Glutamatergic neuron (in vitro differentiated cells): ENCODE measurements around the gene FKRP. TPM values are rescaled to one million over a fixed set of nuclear protein-coding genes. Genes with fewer than 3 reads are reported as not detected.
A peak's percentile ranks its signal among the peaks of the same experiment; 100 is the strongest.

Source experiments
- DNase-seq: peaks from one replicate; pipeline ENCODE4 v3.0.0; 2022
- H3K27ac Mint-ChIP-seq: one replicate; pipeline ENCODE4 v1.8.0; 2020; ENCODE audit warnings: mild to moderate bottlenecking, mixed read lengths, inconsistent platforms; ENCODE audit not compliant: unreplicated experiment
- H3K27me3 Mint-ChIP-seq: one replicate; pipeline ENCODE4 v1.8.0; 2020; ENCODE audit warnings: mild to moderate bottlenecking, moderate library complexity, mixed read lengths, inconsistent platforms; ENCODE audit not compliant: unreplicated experiment
- H3K36me3 Mint-ChIP-seq: one replicate; pipeline ENCODE4 v1.8.0; 2020; ENCODE audit warnings: mild to moderate bottlenecking, mixed read lengths, inconsistent platforms; ENCODE audit not compliant: unreplicated experiment
- H3K4me1 Mint-ChIP-seq: one replicate; pipeline ENCODE4 v1.8.0; 2020; ENCODE audit warnings: mild to moderate bottlenecking, low read depth, mixed read lengths, inconsistent platforms; ENCODE audit not compliant: unreplicated experiment
- H3K4me3 Mint-ChIP-seq: one replicate; pipeline ENCODE4 v1.8.0; 2020; ENCODE audit warnings: mild to moderate bottlenecking, mixed read lengths, inconsistent platforms; ENCODE audit not compliant: unreplicated experiment
- H3K9me3 Mint-ChIP-seq: one replicate; pipeline ENCODE4 v1.8.0; 2020; ENCODE audit warnings: mild to moderate bottlenecking, moderate library complexity, mixed read lengths, inconsistent platforms; ENCODE audit not compliant: unreplicated experiment
- CTCF ChIP-seq: fragments of 200-600 bp; sonication (generic); IDR thresholded peaks from one replicate; pipeline ENCODE4 v1.5.0; 2021; ENCODE audit not compliant: partially characterized antibody, unreplicated experiment
- total RNA-seq: library from RNA; stranded (reverse); fragmentation: NEBNext Ultra II Directional; extraction: Animal tissue kit (Norgen Biotek cat#: 25700); gene quantifications from one replicate; pipeline ENCODE4 v1.2.1, GENCODE V29; 2021; ENCODE audit not compliant: unreplicated experiment

FKRP gene
- total RNA-seq, 1 donor from 2014 or later = 46.6 TPM

GRCh38 chr19:46726551-46726950, 19.3 kb upstream of the FKRP start:
- H3K4me3 Mint-ChIP-seq = peak overlapping the region; percentile 74
- H3K36me3 Mint-ChIP-seq = no peaks in the 10 kb centered on the region

GRCh38 chr19:46726971-46727501, 18.8 kb upstream of the FKRP start:
- Mint-ChIP-seq H3K9me3 (peaks cover 18% of the 10 kb centered on the region), H3K36me3 (no peaks in the 10 kb centered on the region), H3K27me3 (peaks cover 26% of the 10 kb centered on the region), H3K4me1 (peaks cover 43% of the 10 kb centered on the region), H3K27ac (peak overlapping the region; percentile 93), H3K4me3 (peak overlapping the region; percentile 49)
- no peak for TF ChIP-seq CTCF
- no peak for DNase-seq

More at GRCh38 chr19:46726551-46726950, 19.3 kb upstream of the FKRP start:
- peak overlapping the region; percentile 93 for H3K27ac Mint-ChIP-seq
- H3K9me3 Mint-ChIP-seq = peaks cover 17% of the 10 kb centered on the region
- peaks cover 39% of the 10 kb centered on the region for H3K4me1 Mint-ChIP-seq
- TF ChIP-seq CTCF = no peak
- peaks cover 21% of the 10 kb centered on the region for H3K27me3 Mint-ChIP-seq
- DNase-seq = no peak

- peaks cover 46% of the 10 kb centered on the region for H3K4me1 Mint-ChIP-seq
- TF ChIP-seq CTCF = no peak
- H3K9me3 Mint-ChIP-seq = peaks cover 17% of the 10 kb centered on the region
- no peaks in the 10 kb centered on the region for H3K36me3 Mint-ChIP-seq
- peaks cover 27% of the 10 kb centered on the region for H3K27me3 Mint-ChIP-seq
- H3K4me3 Mint-ChIP-seq = peak overlapping the region; percentile 14
- no peak for DNase-seq
- H3K27ac Mint-ChIP-seq = peak overlapping the region; percentile 93
These were observed 18.1 kb upstream of the FKRP start for GRCh38 chr19:46727757-46728156.

- no peak for DNase-seq
- H3K27me3 Mint-ChIP-seq = peaks cover 27% of the 10 kb centered on the region
- peak overlapping the region; percentile 72 for H3K27ac Mint-ChIP-seq
- no peaks in the 10 kb centered on the region for H3K36me3 Mint-ChIP-seq
- no peak overlapping the region for H3K4me3 Mint-ChIP-seq
- TF ChIP-seq CTCF = no peak
- H3K4me1 Mint-ChIP-seq = peaks cover 46% of the 10 kb centered on the region
- peaks cover 17% of the 10 kb centered on the region for H3K9me3 Mint-ChIP-seq
These were observed 17.6 kb upstream of the FKRP start for GRCh38 chr19:46728208-46728607.

- DNase-seq = peak; percentile 93
- peaks cover 27% of the 10 kb centered on the region for H3K27me3 Mint-ChIP-seq
- H3K9me3 Mint-ChIP-seq = peaks cover 17% of the 10 kb centered on the region
- H3K4me3 Mint-ChIP-seq = peak overlapping the region; percentile 9
- peak overlapping the region; percentile 83 for H3K27ac Mint-ChIP-seq
- peak; percentile 93 for TF ChIP-seq CTCF
- peaks cover 46% of the 10 kb centered on the region for H3K4me1 Mint-ChIP-seq
- H3K36me3 Mint-ChIP-seq = no peaks in the 10 kb centered on the region
These were observed 17.0 kb upstream of the FKRP start for GRCh38 chr19:46728693-46729339.
